ENCODE results near the gene RET.

The RET gene

GRCh38 chr10:43128958-43129706 is 52.3 kb downstream of the RET start:
- H3K4me3 ChIP-seq (ENCODE audit: low read depth, low read length), result 0 out of 2 replicates have a peak overlapping the region, but pooled peaks have one; percentile 8
- TF ChIP-seq CTCF (IDR thresholded peaks at IDR 0.05; ENCODE audit: insufficient read depth, low read length, missing control alignments), result no peak
- DNase-seq (ENCODE audit: low read depth, low spot score), result peak; percentile 95
- ChIA-PET CTCF (interaction anchor here (1.3 kb wide), 1 partner anchor 9 kb away, joined by 5 read pairs; the partner anchor contains the start of gene CSGALNACT2), POLR2A (interaction anchor here (0.9 to 1.2 kb wide), 2 partner anchors 9 to 10 kb away, joined by 3 to 9 read pairs; partner anchors contain the start of gene CSGALNACT2)

GRCh38 chr10:43130770-43131171 is 53.9 kb downstream of the RET start:
- POLR2A ChIA-PET, result no interaction called here
- no peak overlapping the region for H3K4me3 ChIP-seq (ENCODE audit: low read depth, low read length)
- CTCF ChIA-PET, result no interaction called here
- TF ChIP-seq CTCF (IDR thresholded peaks at IDR 0.05; ENCODE audit: insufficient read depth, low read length, missing control alignments), result no peak
- no peak for DNase-seq (ENCODE audit: low read depth, low spot score)

- no peak for DNase-seq (ENCODE audit: low read depth, low spot score)
- CTCF ChIA-PET, result no interaction called here
- no peak for TF ChIP-seq CTCF (IDR thresholded peaks at IDR 0.05; ENCODE audit: insufficient read depth, low read length, missing control alignments)
- POLR2A ChIA-PET, result no interaction called here
- no peak overlapping the region for H3K4me3 ChIP-seq (ENCODE audit: low read depth, low read length)
These were observed 54.4 kb downstream of the RET start for GRCh38 chr10:43131256-43131655.

GRCh38 chr10:43131906-43132305 is 55.0 kb downstream of the RET start:
- CTCF ChIA-PET, result no interaction called here

GRCh38 chr10:43132867-43133787 is 56.3 kb downstream of the RET start:
- ChIA-PET POLR2A (no interaction called here), CTCF (interaction anchor here (0.6 kb wide), 1 partner anchor 69 kb away, joined by 3 read pairs; no protein-coding TSS in a partner anchor)
- no peak for TF ChIP-seq CTCF (IDR thresholded peaks at IDR 0.05; ENCODE audit: insufficient read depth, low read length, missing control alignments)
- no peak for DNase-seq (ENCODE audit: low read depth, low spot score)
- H3K4me3 ChIP-seq (ENCODE audit: low read depth, low read length), result no peak overlapping the region

More at GRCh38 chr10:43131906-43132305, 55.0 kb downstream of the RET start:
- no peak for TF ChIP-seq CTCF (IDR thresholded peaks at IDR 0.05; ENCODE audit: insufficient read depth, low read length, missing control alignments)
- no peak overlapping the region for H3K4me3 ChIP-seq (ENCODE audit: low read depth, low read length)
- DNase-seq (ENCODE audit: low read depth, low spot score), result no peak
- POLR2A ChIA-PET, result no interaction called here
